ENCODE data around the gene GOLGA6D. TPM values are rescaled to one million over a fixed set of nuclear protein-coding genes. Genes with fewer than 3 reads are reported as not detected.
"Not testable (repeated sequence)": the region's sequence is repeated elsewhere in the genome, so short reads cannot be mapped to it uniquely, and the experiment has no call there.

Gene GOLGA6D
- total RNA-seq, 4 donors from 2014 or later: not detected

- H3K27me3 ChIP-seq; H3K9me3 ChIP-seq; H3K4me1 ChIP-seq; H3K36me3 ChIP-seq; DNase-seq; H3K4me3 ChIP-seq; H3K27ac ChIP-seq; intact Hi-C loops (cut with DNase I; ENCODE audit: low total_unique reads): not testable (repeated sequence)
Measured at GRCh38 chr15:75273751-75274359, 8.8 kb upstream of the GOLGA6D start.

- H3K27ac ChIP-seq; H3K27me3 ChIP-seq; intact Hi-C loops (cut with DNase I; ENCODE audit: low total_unique reads); H3K9me3 ChIP-seq; H3K4me3 ChIP-seq; H3K4me1 ChIP-seq; H3K36me3 ChIP-seq: not testable (repeated sequence)
- DNase-seq: peak; percentile 67 to 74
- peak in 3 of 4 experiments; percentile 37 to 49 (median 37) for TF ChIP-seq CTCF (IDR thresholded peaks at IDR 0.05)
Measured at GRCh38 chr15:75274509-75275107, 8.0 kb upstream of the GOLGA6D start.

GRCh38 chr15:75275617-75276016 is 7.0 kb upstream of the GOLGA6D start:
- H3K9me3 ChIP-seq; intact Hi-C loops (cut with DNase I; ENCODE audit: low total_unique reads); H3K4me3 ChIP-seq; H3K27me3 ChIP-seq; DNase-seq; H3K27ac ChIP-seq; H3K36me3 ChIP-seq; H3K4me1 ChIP-seq: not testable (repeated sequence)

GRCh38 chr15:75278497-75278896 is 4.1 kb upstream of the GOLGA6D start:
- H3K4me1 ChIP-seq; H3K4me3 ChIP-seq; intact Hi-C loops (cut with DNase I; ENCODE audit: low total_unique reads); H3K27me3 ChIP-seq; H3K9me3 ChIP-seq; DNase-seq; H3K27ac ChIP-seq; H3K36me3 ChIP-seq: not testable (repeated sequence)

GRCh38 chr15:75284152-75284551 is 1.5 kb downstream of the GOLGA6D start:
- H3K36me3 ChIP-seq; H3K4me1 ChIP-seq; H3K4me3 ChIP-seq; intact Hi-C loops (cut with DNase I; ENCODE audit: low total_unique reads); H3K27ac ChIP-seq; H3K9me3 ChIP-seq; DNase-seq; H3K27me3 ChIP-seq: not testable (repeated sequence)

- H3K9me3 ChIP-seq, H3K4me3 ChIP-seq: not testable (repeated sequence)
Measured at GRCh38 chr15:75293660-75294059, 11.0 kb downstream of the GOLGA6D start.

GRCh38 chr15:75298541-75299310 is 16.1 kb downstream of the GOLGA6D start:
- intact Hi-C loops (cut with DNase I; ENCODE audit: low total_unique reads): not testable (repeated sequence)

More at GRCh38 chr15:75293660-75294059, 11.0 kb downstream of the GOLGA6D start:
- H3K36me3 ChIP-seq; intact Hi-C loops (cut with DNase I; ENCODE audit: low total_unique reads); H3K27me3 ChIP-seq; H3K4me1 ChIP-seq; H3K27ac ChIP-seq; DNase-seq: not testable (repeated sequence)

GRCh38 chr15:75299311-75299688 is 16.7 kb downstream of the GOLGA6D start:
- H3K9me3 ChIP-seq; H3K27ac ChIP-seq; H3K4me3 ChIP-seq; H3K27me3 ChIP-seq; H3K4me1 ChIP-seq; H3K36me3 ChIP-seq; intact Hi-C loops (cut with DNase I; ENCODE audit: low total_unique reads): not testable (repeated sequence)
- DNase-seq: peak; percentile 42
- TF ChIP-seq CTCF (IDR thresholded peaks at IDR 0.05): peak in 2 of 4 experiments; percentile 25 to 53

More at GRCh38 chr15:75298541-75299310, 16.1 kb downstream of the GOLGA6D start:
- H3K27ac ChIP-seq, H3K4me3 ChIP-seq, DNase-seq, H3K27me3 ChIP-seq, H3K9me3 ChIP-seq, H3K4me1 ChIP-seq, H3K36me3 ChIP-seq: not testable (repeated sequence)

GRCh38 chr15:75300026-75300425 is 17.4 kb downstream of the GOLGA6D start:
- H3K27ac ChIP-seq; H3K9me3 ChIP-seq; H3K4me3 ChIP-seq; DNase-seq; H3K27me3 ChIP-seq; H3K4me1 ChIP-seq; intact Hi-C loops (cut with DNase I; ENCODE audit: low total_unique reads); H3K36me3 ChIP-seq: not testable (repeated sequence)

All from uterus (tissue), 4 donors.